Middle frontal gyrus (tissue), 1 donor: ENCODE data around the gene C4orf50.
"Not testable (repeated sequence)": the region's sequence is repeated elsewhere in the genome, so short reads cannot be mapped to it uniquely, and the experiment has no call there.

ENCODE experiments used
- DNase-seq: peaks from one replicate; pipeline ENCODE4 v3.0.0-alpha.2; 2015; ENCODE audit warnings: low spot score; ENCODE audit errors: extremely low spot score

C4orf50 gene

DNA sequence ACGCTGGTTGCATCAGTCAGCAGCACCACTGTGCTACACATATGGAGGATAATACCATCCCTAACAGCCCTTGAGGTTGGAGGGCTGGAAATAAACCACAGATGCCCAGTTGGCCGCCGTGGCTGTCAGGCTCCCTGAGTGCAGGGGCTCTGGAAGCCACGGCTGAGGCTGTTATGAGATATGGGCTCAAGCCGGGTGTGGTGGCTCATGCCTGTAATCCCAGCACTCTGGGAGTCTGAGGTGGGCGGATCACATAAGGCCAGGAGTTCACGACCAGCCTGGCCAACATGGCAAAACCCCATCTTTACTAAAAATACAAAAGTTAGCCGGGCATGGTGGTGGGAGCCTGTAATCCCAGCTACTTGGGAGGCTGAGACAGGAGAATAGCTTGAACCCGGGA, 24.9 kb downstream of the C4orf50 start:
- not testable (repeated sequence) for DNase-seq

DNA sequence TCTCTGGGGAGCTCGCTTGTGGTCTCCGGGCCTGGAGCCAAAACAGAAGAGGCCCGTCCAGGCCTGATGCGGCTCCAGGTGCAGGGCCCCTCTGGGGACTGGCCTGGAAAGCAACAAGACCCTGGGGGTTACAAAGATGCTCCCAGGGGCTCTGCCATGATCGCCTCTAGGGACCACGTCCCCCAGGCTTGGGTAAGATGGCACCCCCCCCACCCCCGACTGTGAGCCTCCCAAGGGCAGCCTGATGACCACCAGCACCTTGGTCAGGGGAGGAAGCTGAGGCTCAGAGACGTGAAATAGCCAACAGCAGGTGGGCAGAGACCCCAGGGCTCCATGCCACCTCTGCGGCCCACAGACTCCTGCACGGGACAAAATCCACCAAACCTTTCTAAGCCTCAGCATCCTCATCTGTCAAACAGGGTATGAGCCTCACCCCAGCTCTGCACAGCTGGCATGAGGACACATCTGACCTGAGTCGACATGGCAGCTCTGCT, 25.4 kb downstream of the C4orf50 start:
- DNase-seq, result no peak

GRCh38 chr4:5992171-5992827, 25.9 kb downstream of the C4orf50 start:
- DNase-seq, result no peak

GRCh38 chr4:5991405-5991804, 26.8 kb downstream of the C4orf50 start:
- no peak for DNase-seq

DNA sequence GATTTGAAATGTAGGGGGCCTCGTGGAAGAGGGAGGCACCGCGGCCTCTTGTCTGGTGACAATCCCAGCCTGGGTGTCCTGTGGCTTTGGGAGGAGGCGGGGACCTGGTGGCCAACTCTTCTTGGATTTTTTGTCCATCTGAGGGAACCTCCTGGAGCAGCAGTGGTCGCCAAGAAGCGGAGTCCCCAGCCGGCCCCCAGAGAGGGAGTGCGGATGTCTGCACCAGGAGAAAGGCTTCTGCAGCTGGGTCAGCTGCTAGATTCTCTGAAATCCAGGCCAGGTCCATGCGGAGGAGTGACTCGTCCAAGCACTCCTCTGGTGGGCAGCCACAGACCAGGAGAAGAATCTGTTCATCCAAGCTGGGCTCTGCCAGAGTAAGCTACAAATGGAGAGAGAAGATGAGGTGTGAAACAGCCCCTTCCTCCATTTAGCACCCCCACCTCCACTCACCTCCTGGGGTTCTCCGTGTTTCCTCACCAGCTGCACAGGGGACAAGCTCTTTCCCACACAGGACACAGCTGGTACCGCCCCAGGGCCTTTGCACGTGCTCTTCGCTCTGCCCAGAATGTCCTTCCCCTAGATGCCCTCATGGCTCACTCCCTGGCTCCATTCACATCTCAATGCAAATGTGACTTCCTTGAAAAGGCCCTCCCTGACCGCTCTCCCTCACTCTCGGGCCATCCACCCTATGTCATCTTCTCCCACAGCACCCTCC, 27.6 kb downstream of the C4orf50 start:
- DNase-seq, result no peak

- DNase-seq, result no peak
Observed at GRCh38 chr4:5989236-5990225, 28.7 kb downstream of the C4orf50 start.

- DNase-seq, result no peak
Observed at GRCh38 chr4:5988086-5988845, 30.0 kb downstream of the C4orf50 start.

GRCh38 chr4:5984843-5985242, 33.4 kb downstream of the C4orf50 start:
- DNase-seq, result no peak

GRCh38 chr4:5982156-5982973, 35.9 kb downstream of the C4orf50 start:
- DNase-seq, result no peak

DNA sequence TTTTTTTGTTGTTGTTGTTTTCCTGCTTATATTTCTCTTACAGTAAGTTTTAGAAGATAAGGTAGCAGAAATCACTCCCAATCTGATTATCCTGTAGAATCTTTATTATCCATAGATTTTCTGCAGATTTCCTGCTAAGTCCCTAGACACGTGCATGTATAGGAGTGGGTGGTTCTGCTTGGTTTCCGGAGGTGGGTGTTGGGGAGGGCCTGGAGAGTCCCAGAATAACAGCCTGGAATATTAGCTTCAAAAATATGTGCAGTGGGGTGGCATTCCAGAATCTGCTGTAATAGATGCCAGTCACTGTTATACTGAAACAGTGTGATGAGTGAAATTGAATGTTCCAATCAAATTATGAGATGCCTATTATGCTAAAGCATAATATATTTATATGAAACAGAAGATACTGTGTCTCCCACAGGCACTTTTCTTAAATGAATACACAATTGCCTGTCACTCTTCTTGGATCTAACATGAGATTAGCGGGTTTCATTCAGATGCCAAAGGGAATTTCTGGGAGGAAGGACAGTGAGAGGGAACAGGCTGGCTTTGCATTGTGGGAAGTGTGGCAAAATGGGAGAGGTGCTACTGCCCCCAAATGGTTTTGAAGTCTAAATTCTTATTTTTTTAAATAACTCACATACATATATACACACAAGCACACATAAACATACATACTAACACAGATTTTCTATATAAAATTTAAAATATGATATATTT, 37.6 kb downstream of the C4orf50 start:
- DNase-seq, result no peak

- DNase-seq, result no peak
Observed at GRCh38 chr4:5979981-5980380, 38.2 kb downstream of the C4orf50 start.

DNA sequence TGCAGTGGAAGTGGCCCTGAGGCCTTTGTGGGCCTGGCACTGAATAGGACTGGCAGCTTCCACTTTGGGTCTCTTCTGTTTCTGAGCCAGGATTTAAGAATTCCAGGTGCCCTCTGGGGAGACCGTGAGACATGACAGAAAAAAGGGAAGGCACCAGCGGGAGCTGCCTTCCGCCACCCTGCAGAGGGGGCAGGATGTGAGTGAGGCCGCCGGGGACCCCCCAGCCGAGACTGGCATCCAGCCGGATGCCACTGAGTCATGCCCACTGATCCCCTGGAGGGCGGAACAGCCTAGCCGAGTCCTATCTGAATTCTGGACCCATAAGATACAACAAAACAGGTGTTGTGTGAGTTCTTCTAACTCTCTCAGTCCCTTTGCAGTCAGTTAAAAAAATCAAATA, 41.3 kb downstream of the C4orf50 start:
- no peak for DNase-seq

GRCh38 chr4:5976431-5976830, 41.8 kb downstream of the C4orf50 start:
- DNase-seq, result no peak

DNA sequence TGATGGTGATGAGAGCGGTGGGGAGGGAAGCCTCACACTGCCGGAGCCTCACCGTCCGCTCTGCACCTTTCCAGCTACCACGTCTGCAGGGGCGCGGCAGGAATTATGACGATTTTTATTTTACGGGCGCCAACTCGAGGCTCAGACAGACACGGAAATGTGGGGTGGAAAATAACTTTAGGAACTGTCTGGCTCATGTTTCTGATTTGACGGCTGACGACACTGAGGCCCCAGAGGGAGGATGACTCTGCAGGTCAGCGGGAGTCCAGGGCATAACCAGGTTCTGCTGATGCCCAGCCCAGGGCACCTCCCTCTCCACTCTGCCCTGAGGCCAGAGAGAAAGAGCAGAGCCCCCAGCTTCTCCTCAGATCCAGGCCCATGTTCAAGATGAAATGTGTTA, 43.9 kb downstream of the C4orf50 start:
- DNase-seq, result no peak

- DNase-seq, result no peak
Observed at GRCh38 chr4:5973486-5974220, 44.6 kb downstream of the C4orf50 start.

DNA sequence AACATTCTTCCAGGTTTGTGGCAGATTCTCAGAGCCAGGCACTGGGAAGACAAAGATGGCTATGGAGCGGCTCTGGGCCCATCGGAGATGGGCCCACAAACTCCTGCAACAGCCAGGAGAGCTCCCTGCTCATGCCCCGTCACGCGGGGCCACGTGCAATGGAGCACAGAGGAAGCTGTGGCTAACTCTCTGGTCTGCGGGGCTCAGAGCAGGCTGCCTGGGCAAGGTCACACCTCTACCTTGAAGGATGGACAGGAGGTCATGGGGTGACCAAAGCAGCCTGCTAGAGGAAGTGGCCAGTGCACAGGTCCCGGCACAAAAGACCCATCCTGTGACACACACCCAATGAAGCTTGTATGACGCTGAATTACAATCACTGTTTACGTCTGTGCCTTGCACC, 45.2 kb downstream of the C4orf50 start:
- no peak for DNase-seq

DNA sequence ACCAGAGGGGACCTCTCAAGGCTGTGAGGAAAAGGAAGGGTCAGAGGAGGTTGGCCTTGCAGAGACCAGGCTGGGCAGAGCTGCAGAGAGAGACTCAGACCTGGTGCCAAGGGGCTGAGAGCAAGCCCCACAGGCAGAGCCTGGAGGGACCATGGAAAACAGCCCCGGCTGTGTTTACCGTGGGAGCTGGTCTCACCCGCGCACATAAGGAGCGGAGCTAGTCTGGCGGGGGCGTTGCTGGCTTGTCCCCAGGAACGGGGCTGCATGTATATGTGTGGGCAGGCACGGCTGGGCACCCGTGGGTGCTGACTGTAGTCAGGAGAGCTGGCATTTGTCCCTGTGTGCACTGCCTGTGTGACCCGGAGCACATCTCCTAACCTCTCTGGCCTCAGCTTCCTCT, 45.7 kb downstream of the C4orf50 start:
- DNase-seq, result no peak

- no peak for DNase-seq
Observed at GRCh38 chr4:5971078-5971450, 47.2 kb downstream of the C4orf50 start.
